GM12801 (cell line): ENCODE results near the gene ETV3L.

Experiments
- CTCF ChIP-seq: IDR thresholded peaks from one replicate; pipeline ENCODE4 v1.5.1; 2011; ENCODE audit warnings: control low read depth; ENCODE audit not compliant: insufficient read length; ENCODE audit errors: extremely low read depth

The ETV3L gene

GRCh38 chr1:157137046-157137407 lies 37.4 kb upstream of the ETV3L start:
- TF ChIP-seq CTCF, result no peak

- TF ChIP-seq CTCF, result no peak
Measured at GRCh38 chr1:157136133-157136532, 36.5 kb upstream of the ETV3L start.

GRCh38 chr1:157135646-157136045 lies 36.0 kb upstream of the ETV3L start:
- no peak for TF ChIP-seq CTCF

- TF ChIP-seq CTCF, result no peak
Measured at GRCh38 chr1:157135070-157135469, 35.5 kb upstream of the ETV3L start.

- no peak for TF ChIP-seq CTCF
Measured at GRCh38 chr1:157134442-157134841, 34.8 kb upstream of the ETV3L start.

GRCh38 chr1:157133426-157133825 lies 33.8 kb upstream of the ETV3L start:
- TF ChIP-seq CTCF, result no peak

GRCh38 chr1:157132616-157133167 lies 33.1 kb upstream of the ETV3L start:
- TF ChIP-seq CTCF, result no peak

- no peak for TF ChIP-seq CTCF
Measured at GRCh38 chr1:157132111-157132510, 32.5 kb upstream of the ETV3L start.
